ENCODE measurements around the gene ANO10.

Gene ANO10

DNA sequence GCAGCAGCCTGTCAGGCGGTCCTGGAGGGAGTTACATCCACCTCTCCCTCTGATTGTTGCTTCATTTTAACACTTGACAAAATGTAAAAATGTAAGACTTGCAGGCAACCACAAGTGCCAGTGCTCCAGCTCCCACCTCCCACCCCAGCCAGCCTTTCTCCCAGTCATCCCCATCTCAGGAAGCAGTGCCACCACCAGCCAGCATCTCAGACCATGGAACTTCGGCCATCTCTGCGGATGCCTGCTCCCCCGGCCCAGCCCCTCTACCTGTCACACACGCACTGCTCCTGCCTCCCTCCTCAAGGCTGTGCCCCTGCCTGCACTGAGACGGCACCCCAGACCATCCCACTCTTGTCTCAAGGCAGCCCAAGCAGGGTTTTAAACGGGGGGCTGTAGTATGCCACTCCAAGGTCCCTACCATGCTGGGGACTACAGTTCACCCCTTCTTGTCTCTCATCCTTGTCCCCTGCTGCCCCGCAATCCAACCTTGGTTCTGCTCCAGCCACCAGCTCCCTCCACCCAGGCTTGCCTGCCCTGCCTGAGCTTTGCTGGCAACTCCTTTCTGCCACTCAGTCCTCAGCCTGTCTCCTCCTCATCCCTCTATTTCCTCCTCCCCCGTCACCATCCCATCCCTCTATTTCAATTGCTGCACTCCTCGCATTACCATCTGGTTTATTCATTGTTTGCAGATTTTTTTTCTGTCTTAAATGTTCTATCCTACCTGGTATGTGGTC is 249.6 kb downstream of the ANO10 start:
- Histone ChIP-seq H3K4me3 (no peak overlapping the region), H3K36me3 (no peaks in the 10 kb centered on the region)
- TF ChIP-seq Cebpa-rat (IDR thresholded peaks at IDR 0.05), result no peak

GRCh38 chr3:43371494-43371893 is 250.3 kb downstream of the ANO10 start:
- Histone ChIP-seq H3K9ac (no peak overlapping the region), H3K27ac (no peak overlapping the region), H3K4me3 (no peak overlapping the region), H3K4me2 (no peak overlapping the region), H3K4me1 (peaks cover 0 to 18% (median 4%) of the 10 kb centered on the region in 10 experiments; a peak in 9 of 20 replicates), H4K20me1 (no peaks in the 10 kb centered on the region), H3K27me3 (no peaks in the 10 kb centered on the region), H3K9me3 (replicated peaks in 1 of 11) (no peaks in the 10 kb centered on the region), H3K36me3 (peaks cover 0 to under 1% (median 0%) of the 10 kb centered on the region in 11 experiments; a peak in 3 of 22 replicates)
- TF ChIP-seq Cebpa-rat (IDR thresholded peaks at IDR 0.05), result no peak

More for the DNA sequence above, 249.6 kb downstream of the ANO10 start:
- Histone ChIP-seq H3K4me2 (no peak overlapping the region), H3K4me1 (peaks cover 0 to 18% (median 4%) of the 10 kb centered on the region in 10 experiments; a peak in 9 of 20 replicates), H3K9ac (no peak overlapping the region), H4K20me1 (no peaks in the 10 kb centered on the region), H3K9me3 (replicated peaks in 1 of 11) (no peaks in the 10 kb centered on the region), H3K27ac (no peak overlapping the region), H3K27me3 (no peaks in the 10 kb centered on the region)

GRCh38 chr3:43370293-43370980 is 251.4 kb downstream of the ANO10 start:
- H3K9ac ChIP-seq, result no peak overlapping the region
- peak overlapping the region in 5 of 11 experiments; percentile 35 to 72 (median 61); a peak in 11 of 22 replicates for H3K4me2 ChIP-seq
- H3K27me3 ChIP-seq, result no peaks in the 10 kb centered on the region
- no peaks in the 10 kb centered on the region for H3K9me3 ChIP-seq (replicated peaks in 1 of 11)
- peak overlapping the region in 1 of 11 experiments; percentile 6; a peak in 1 of 22 replicates for H3K27ac ChIP-seq
- H3K4me1 ChIP-seq, result peaks cover 0 to 18% (median 4%) of the 10 kb centered on the region in 10 experiments; a peak in 9 of 20 replicates
- peaks cover 0 to 11% (median 0%) of the 10 kb centered on the region in 11 experiments; a peak in 7 of 22 replicates for H3K36me3 ChIP-seq
- no peaks in the 10 kb centered on the region for H4K20me1 ChIP-seq
- TF ChIP-seq Cebpa-rat (IDR thresholded peaks at IDR 0.05), result no peak
- H3K4me3 ChIP-seq, result no peak overlapping the region

- Histone ChIP-seq H3K27ac (peak overlapping the region in 1 of 11 experiments; percentile 6; a peak in 1 of 22 replicates), H3K4me2 (peak overlapping the region in 5 of 11 experiments; percentile 35 to 72 (median 61); a peak in 11 of 22 replicates), H3K36me3 (peaks cover 0 to 19% (median 0%) of the 10 kb centered on the region in 11 experiments; a peak in 7 of 22 replicates), H3K9ac (no peak overlapping the region), H4K20me1 (no peaks in the 10 kb centered on the region), H3K9me3 (replicated peaks in 1 of 11) (no peaks in the 10 kb centered on the region), H3K4me3 (no peak overlapping the region), H3K27me3 (no peaks in the 10 kb centered on the region), H3K4me1 (peaks cover 0 to 18% (median 4%) of the 10 kb centered on the region in 10 experiments; a peak in 9 of 20 replicates)
- no peak for TF ChIP-seq Cebpa-rat (IDR thresholded peaks at IDR 0.05)
These were observed 252.2 kb downstream of the ANO10 start for GRCh38 chr3:43369404-43370292.

- no peak overlapping the region for H3K4me2 ChIP-seq
- H3K9me3 ChIP-seq (replicated peaks in 1 of 11), result no peaks in the 10 kb centered on the region
- peaks cover 0 to 18% (median 4%) of the 10 kb centered on the region in 10 experiments; a peak in 9 of 20 replicates for H3K4me1 ChIP-seq
- TF ChIP-seq Cebpa-rat (IDR thresholded peaks at IDR 0.05), result no peak
- no peaks in the 10 kb centered on the region for H4K20me1 ChIP-seq
- no peak overlapping the region for H3K4me3 ChIP-seq
- H3K9ac ChIP-seq, result no peak overlapping the region
- no peaks in the 10 kb centered on the region for H3K27me3 ChIP-seq
- H3K36me3 ChIP-seq, result peaks cover 0 to 20% (median 0%) of the 10 kb centered on the region in 11 experiments; a peak in 7 of 22 replicates
- H3K27ac ChIP-seq, result no peak overlapping the region
These were observed 254.9 kb downstream of the ANO10 start for GRCh38 chr3:43366885-43367284.

- Histone ChIP-seq H3K4me3 (no peak overlapping the region), H3K27me3 (no peaks in the 10 kb centered on the region), H4K20me1 (no peaks in the 10 kb centered on the region), H3K4me2 (no peak overlapping the region), H3K4me1 (peaks cover 0 to 18% (median 4%) of the 10 kb centered on the region in 10 experiments; a peak in 9 of 20 replicates), H3K9ac (no peak overlapping the region), H3K9me3 (replicated peaks in 1 of 11) (no peaks in the 10 kb centered on the region), H3K36me3 (peaks cover 0 to 20% (median 0%) of the 10 kb centered on the region in 11 experiments; a peak in 7 of 22 replicates), H3K27ac (no peak overlapping the region)
- TF ChIP-seq Cebpa-rat (IDR thresholded peaks at IDR 0.05), result no peak
These were observed 255.3 kb downstream of the ANO10 start for GRCh38 chr3:43366481-43366880.

DNA sequence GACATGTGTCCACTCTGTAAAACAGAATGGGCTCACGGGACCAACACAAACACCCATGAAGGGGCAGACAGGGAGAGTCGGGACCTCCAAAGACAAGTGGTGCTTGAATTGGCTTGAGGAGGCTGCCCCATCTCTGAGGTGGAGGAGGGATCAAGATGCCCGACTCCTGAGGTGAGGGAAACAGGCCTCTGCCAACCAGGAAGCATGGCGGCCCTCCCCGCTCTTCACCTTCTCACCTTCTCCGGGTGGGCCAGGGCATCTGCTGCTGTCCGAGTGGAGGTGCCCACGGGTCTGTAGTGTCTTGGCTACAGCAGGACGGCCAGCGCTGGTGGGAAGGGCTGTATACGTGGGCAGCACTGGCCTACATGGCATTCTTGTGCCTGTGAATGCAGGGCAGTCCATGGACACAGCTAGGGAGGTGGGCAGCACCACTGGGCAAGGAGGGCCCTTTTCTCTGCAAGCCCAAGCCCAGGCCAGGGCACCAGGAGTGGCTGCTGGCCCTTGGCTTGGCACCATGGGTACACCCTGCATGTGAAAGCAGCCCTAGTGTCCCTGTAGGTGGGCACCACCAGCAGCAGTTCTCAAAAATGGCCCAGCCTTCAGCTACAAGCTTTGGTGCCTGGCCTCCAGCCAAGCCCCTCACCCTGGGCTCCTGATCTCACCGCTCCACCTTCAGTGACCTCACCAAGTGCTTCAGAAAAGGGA is 256.1 kb downstream of the ANO10 start:
- no peak overlapping the region for H3K4me2 ChIP-seq
- H3K9me3 ChIP-seq (replicated peaks in 1 of 11), result no peaks in the 10 kb centered on the region
- H4K20me1 ChIP-seq, result no peaks in the 10 kb centered on the region
- H3K4me3 ChIP-seq, result no peak overlapping the region
- H3K9ac ChIP-seq, result no peak overlapping the region
- H3K4me1 ChIP-seq, result peaks cover 0 to 14% (median 4%) of the 10 kb centered on the region in 10 experiments; a peak in 9 of 20 replicates
- peaks cover 0 to 20% (median 0%) of the 10 kb centered on the region in 11 experiments; a peak in 7 of 22 replicates for H3K36me3 ChIP-seq
- no peak overlapping the region for H3K27ac ChIP-seq
- H3K27me3 ChIP-seq, result no peaks in the 10 kb centered on the region
- TF ChIP-seq Cebpa-rat (IDR thresholded peaks at IDR 0.05), result no peak

GRCh38 chr3:43364926-43365325 is 256.9 kb downstream of the ANO10 start:
- no peak for TF ChIP-seq Cebpa-rat (IDR thresholded peaks at IDR 0.05)
- Histone ChIP-seq H4K20me1 (no peaks in the 10 kb centered on the region), H3K9me3 (replicated peaks in 1 of 11) (no peaks in the 10 kb centered on the region), H3K27ac (no peak overlapping the region), H3K4me1 (peaks cover 0 to 6% (median 2%) of the 10 kb centered on the region in 10 experiments; a peak in 9 of 20 replicates), H3K4me2 (no peak overlapping the region), H3K36me3 (peaks cover 0 to 20% (median 0%) of the 10 kb centered on the region in 11 experiments; a peak in 7 of 22 replicates), H3K9ac (no peak overlapping the region), H3K27me3 (no peaks in the 10 kb centered on the region), H3K4me3 (no peak overlapping the region)

All from BLaER1 treated with 17β-estradiol and CSF1 and Interleukin-3, amounts not matched to agents 10 nM and 100 nM (cell line).